Psoas muscle (tissue), 8 donors: ENCODE results near the gene MPHOSPH9. TPM values are rescaled to one million over a fixed set of nuclear protein-coding genes. Genes with fewer than 3 reads are reported as not detected.

ENCODE experiments used
- ATAC-seq, 4 donors: fragments of 200-7000 bp; cut with Tn5 transposase; one replicate each; pipeline ENCODE4 v1.9.1; 2020; ENCODE audit warnings: moderate library complexity in 3 of 4, mild to moderate bottlenecking in 2 of 4
- DNase-seq, 2 donors: peaks; one replicate each; pipeline ENCODE4 v3.0.0-alpha.2; 2020
- H3K27ac ChIP-seq: fragments of 200-600 bp; one replicate; pipeline ENCODE4 v1.8.0; 2022
- H3K27me3 ChIP-seq, 3 donors: fragments of 200-600 bp in 1 of 3; one replicate each; pipeline versions ENCODE4 v1.6.1 to v1.8.0; 2013 to 2022; ENCODE audit warnings: low read length in 2 of 3, mild to moderate bottlenecking in 2 of 3, moderate library complexity in 1 of 3; ENCODE audit not compliant: insufficient read depth in 3 of 3
- H3K36me3 ChIP-seq, 2 donors: fragments of 200-600 bp in 1 of 2; one replicate each; pipeline versions ENCODE4 v1.6.1 to v1.8.0; 2013 to 2022; ENCODE audit warnings: low read depth in 1 of 2, mild to moderate bottlenecking in 1 of 2, moderate library complexity in 1 of 2; ENCODE audit not compliant: insufficient read depth in 1 of 2
- H3K4me1 ChIP-seq: fragments of 200-600 bp; one replicate; pipeline ENCODE4 v1.8.0; 2022
- H3K4me3 ChIP-seq: fragments of 200-600 bp; one replicate; pipeline ENCODE4 v1.8.0; 2022; ENCODE audit warnings: mild to moderate bottlenecking
- H3K9me3 ChIP-seq: fragments of 200-600 bp; one replicate; pipeline ENCODE4 v1.8.0; 2022
- CTCF ChIP-seq: fragments of 200-600 bp; IDR thresholded peaks from one replicate; pipeline ENCODE4 v1.8.0; 2022; ENCODE audit warnings: antibody characterized with exemption
- WGBS, 3 donors: extraction: QIAGEN DNeasy Blood & Tissue Kit; methylation state at CpG; one replicate each; pipeline versions ENCODE4 v1.1.6 to v1.1.7; 2013; 5-methylcytosine and 5-hydroxymethylcytosine counted together
- intact Hi-C, 2 donors: fragments of 100-400 bp; cut with DNase I; formaldehyde crosslinking; loops; one replicate each; pipeline versions ENCODE4 v1.11.0 to v1.14.2; 2022
- polyA plus RNA-seq, 3 donors: library from polyadenylated mRNA; stranded (reverse); fragments of 200-250 nt; gene quantifications; one replicate each; pipeline ENCODE4 v1.2.3, GENCODE V29; 2013
- total RNA-seq, 4 donors: library from RNA; stranded (reverse); fragmentation: NEBNext Ultra II Directional in 2 of 4; extraction: Animal tissue kit (Norgen Biotek cat#: 25700) in 2 of 4; gene quantifications; one replicate each; pipeline versions ENCODE4 v1.2.1 to v1.2.4, GENCODE V29; 2021 to 2023
- donor health status: healthy with polysubstance abuse.
- donor health status: DM: no; HTN: no; CAD: no; lungs with moderate emphysema.
- donor health status: Bipolar disorder and iron deficiency.
- donor health status: healthy.
- donor health status: DM: yes; HTN: yes; CAD: no.
- donor health status: DM: no; HTN: no; CAD: no.
- donor health status: DM: no; HTN: no; CAD: no.
- donor health status: DM: yes; HTN: yes; CAD: no.

MPHOSPH9 gene
- total and polyA plus RNA-seq, 7 donors = 3.2 to 14.4 (median 8.7) TPM

GRCh38 chr12:123152833-123153232 lies 80.1 kb downstream of the MPHOSPH9 start:
- H3K4me3 ChIP-seq = no peak overlapping the region
- H3K36me3 ChIP-seq = peaks cover 0 to 22% of the 10 kb centered on the region in 2 donors
- no peak for DNase-seq
- 55 to 79% (median 62%) methylated on average over 3 of the region's 3 CpGs for whole genome bisulfite sequencing, 3 donors
- no peak for ATAC-seq
- intact Hi-C loops = loop anchor here in 1 of 2 donors (5.0 kb wide), 1 partner anchor 171 kb away; the partner anchor contains the start of gene ARL6IP4
- H3K9me3 ChIP-seq = no peaks in the 10 kb centered on the region
- peaks cover 7% of the 10 kb centered on the region for H3K4me1 ChIP-seq
- TF ChIP-seq CTCF = no peak
- no peak overlapping the region for H3K27ac ChIP-seq
- no peaks in the 10 kb centered on the region for H3K27me3 ChIP-seq

GRCh38 chr12:123151457-123152454 lies 81.2 kb downstream of the MPHOSPH9 start:
- WGBS, 3 donors = 34 to 39% (median 34%) methylated on average over 46 of the region's 46 CpGs
- intact Hi-C loops = loop anchor here (1.0 to 5.0 kb wide), 4 partner anchors 101 to 169 kb away; partner anchors contain the start of gene ARL6IP4 (in 1 of the 2)
- peak overlapping the region; percentile 72 for H3K27ac ChIP-seq
- H3K9me3 ChIP-seq = no peaks in the 10 kb centered on the region
- no peak for TF ChIP-seq CTCF
- DNase-seq (no peak), ATAC-seq (peak; percentile 33 to 51 (median 40))
- no peaks in the 10 kb centered on the region for H3K27me3 ChIP-seq
- H3K36me3 ChIP-seq = peaks cover 0 to 14% of the 10 kb centered on the region in 2 donors
- peak overlapping the region; percentile 90 for H3K4me3 ChIP-seq
- H3K4me1 ChIP-seq = peaks cover 7% of the 10 kb centered on the region

- Histone ChIP-seq H3K36me3 (peaks cover 0 to 6% of the 10 kb centered on the region in 2 donors), H3K4me3 (peak within 1 kb of the TSS; percentile 90), H3K27ac (peak within 1 kb of the TSS; percentile 72), H3K27me3 (no peaks in the 10 kb centered on the region), H3K4me1 (peaks cover 7% of the 10 kb centered on the region), H3K9me3 (no peaks in the 10 kb centered on the region)
- peak; percentile 49 for TF ChIP-seq CTCF
- DNase-seq = peak; percentile 75 to 81
- ATAC-seq = peak; percentile 86 to 92 (median 89)
- intact Hi-C loops = loop anchor here (1.0 to 5.0 kb wide), 4 partner anchors 100 to 169 kb away; partner anchors contain the start of gene ARL6IP4 (in 1 of the 2)
- WGBS, 3 donors = 0% methylated on average over 47 to 119 of the region's 119 CpGs
These were observed 82.0 kb downstream of the MPHOSPH9 start, which contains the start of gene PITPNM2 for GRCh38 chr12:123150744-123151456. Gene PITPNM2, minus strand, starts transcription at chr12:123151090. Its CDS starts 116,500 bp downstream, at chr12:123034590.

- Histone ChIP-seq H3K27ac (peak overlapping the region; percentile 53), H3K36me3 (no peaks in the 10 kb centered on the region), H3K27me3 (no peaks in the 10 kb centered on the region), H3K4me3 (peak overlapping the region; percentile 90), H3K9me3 (no peaks in the 10 kb centered on the region), H3K4me1 (peaks cover 7% of the 10 kb centered on the region)
- DNase-seq = peak; percentile 64 to 69
- no peak for TF ChIP-seq CTCF
- WGBS, 3 donors = 5% methylated on average over 27 to 54 of the region's 54 CpGs
- peak; percentile 38 to 54 (median 44) for ATAC-seq
- intact Hi-C loops = loop anchor here (2.0 to 5.0 kb wide), 3 partner anchors 100 to 168 kb away; partner anchors contain the start of gene ARL6IP4 (in 1 of the 2)
These were observed 82.6 kb downstream of the MPHOSPH9 start for GRCh38 chr12:123150275-123150743.
